Measurements from ENCODE around the gene RIT1.
"Not testable (repeated sequence)": the region's sequence is repeated elsewhere in the genome, so short reads cannot be mapped to it uniquely, and the experiment has no call there.

RIT1 gene

DNA sequence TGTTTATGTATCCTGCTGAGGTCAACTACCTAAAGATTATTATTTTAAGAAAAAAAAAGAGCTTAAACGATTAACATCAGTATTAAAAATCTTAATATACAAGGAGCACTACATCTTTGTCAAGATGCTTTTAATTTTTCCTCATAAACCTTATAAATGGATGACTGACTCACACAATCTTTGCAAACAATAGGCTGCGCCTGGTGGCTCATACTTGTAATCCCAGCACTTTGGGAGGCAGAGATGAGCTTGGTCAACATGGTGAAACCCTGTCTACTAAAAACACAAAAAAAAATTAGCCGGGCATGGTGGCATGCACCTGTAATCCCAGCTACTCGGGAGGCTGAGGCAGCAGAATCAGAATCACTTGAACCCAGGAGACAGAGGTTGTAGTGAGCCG, 21.3 kb upstream of the RIT1 start:
- no peak for DNase-seq

- DNase-seq, result no peak
Measured at GRCh38 chr1:155932081-155932480, 20.9 kb upstream of the RIT1 start.

- no peak for DNase-seq
Measured at GRCh38 chr1:155931332-155932038, 20.3 kb upstream of the RIT1 start.

DNA sequence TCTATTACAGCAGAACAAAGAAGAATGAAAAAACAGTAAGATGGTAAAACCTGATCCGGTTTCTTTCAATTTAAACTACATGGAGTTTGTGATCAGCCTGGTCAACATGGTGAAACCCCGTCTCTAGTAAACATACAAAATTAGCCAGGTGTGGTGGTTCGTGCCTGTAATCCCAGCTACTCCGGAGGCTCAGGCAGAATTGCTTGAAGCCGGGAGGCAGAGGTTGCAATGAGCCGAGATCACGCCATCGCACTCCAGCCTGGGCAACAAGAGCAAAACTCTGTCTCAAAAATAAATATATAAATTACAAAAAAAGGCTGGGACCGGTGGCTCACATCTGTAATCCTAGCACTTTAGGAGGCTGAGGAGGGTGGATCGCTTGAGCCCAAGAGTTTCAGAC, 19.6 kb upstream of the RIT1 start:
- DNase-seq, result not testable (repeated sequence)

DNA sequence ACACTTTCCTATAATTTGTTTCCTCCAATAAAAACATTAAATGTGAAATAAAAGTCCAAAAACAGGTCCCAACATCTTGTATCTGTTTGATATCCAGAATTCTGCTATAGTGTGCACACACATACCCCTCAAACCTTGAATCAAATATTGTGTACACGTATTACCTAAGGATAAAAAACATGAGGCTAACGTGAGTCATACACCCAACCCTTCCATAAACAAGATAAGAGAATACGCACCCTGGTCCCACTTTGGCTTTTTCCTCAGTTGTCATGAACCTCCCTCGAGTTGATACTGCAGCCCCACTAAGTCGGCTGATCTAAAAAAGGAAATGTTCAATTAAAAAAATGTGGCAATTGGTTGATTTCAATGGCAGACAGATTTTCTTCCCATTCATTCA, 17.9 kb upstream of the RIT1 start:
- no peak for DNase-seq

GRCh38 chr1:155925506-155925905, 14.4 kb upstream of the RIT1 start:
- no peak for DNase-seq

DNA sequence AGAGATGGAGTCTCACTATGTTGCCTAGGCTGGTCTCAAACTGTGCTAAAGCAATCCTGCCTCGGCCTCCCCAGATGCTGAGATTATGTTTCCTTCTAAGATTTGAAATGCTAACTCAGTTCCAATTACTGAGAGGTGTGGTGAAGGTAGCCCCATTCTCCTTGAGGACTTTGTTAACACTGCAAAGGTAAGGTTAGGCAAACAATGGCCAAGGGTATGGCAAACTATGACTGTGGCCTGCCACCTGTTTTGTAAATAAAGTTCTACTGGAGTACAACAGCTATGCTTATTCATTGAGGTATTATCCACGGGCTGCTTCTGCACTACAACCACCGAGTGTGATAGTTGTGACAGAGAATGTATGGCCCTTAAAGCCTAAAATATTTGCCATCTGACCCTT, 9.6 kb upstream of the RIT1 start:
- DNase-seq, result no peak

DNA sequence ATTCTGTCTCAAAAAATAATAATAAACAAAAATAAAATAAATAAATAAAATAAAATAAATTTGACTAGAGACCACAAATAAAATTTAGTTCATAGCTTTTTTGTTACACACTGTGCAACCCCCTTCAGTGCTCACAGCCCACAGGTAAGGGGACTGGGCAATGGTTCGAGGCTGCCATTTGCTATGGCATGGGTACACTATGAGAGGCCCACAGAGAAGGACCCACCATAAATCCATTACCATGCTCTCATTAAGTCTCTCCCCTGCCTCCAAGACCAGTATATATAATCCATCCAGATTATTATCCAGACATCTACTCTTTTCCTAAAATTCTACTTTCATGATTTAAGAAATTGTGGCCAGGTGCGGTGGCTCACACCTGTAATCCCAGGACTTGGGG, 8.7 kb upstream of the RIT1 start:
- no peak for DNase-seq

DNA sequence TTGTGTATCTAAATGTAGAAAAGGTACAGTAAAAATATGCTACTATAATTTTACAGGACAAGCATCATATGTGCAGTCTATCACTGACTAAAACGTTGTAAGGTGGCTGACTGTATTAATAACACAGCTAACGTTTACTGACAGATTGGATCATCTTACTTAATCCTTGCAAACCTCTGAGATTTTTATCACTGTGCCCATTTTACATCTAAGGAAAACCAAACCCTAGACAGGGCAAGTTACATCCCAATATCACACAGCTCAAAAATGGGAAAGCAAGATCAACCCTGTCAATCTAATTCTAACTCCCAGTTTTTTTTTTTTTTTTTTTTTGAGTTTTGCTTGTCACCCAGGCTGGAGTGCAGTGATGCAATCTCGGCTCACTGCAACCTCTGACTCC, 7.5 kb upstream of the RIT1 start:
- no peak for DNase-seq

GRCh38 chr1:155913969-155914757, 3.0 kb upstream of the RIT1 start:
- DNase-seq, result no peak

GRCh38 chr1:155912056-155912536, 947 bp upstream of the RIT1 start:
- no peak for DNase-seq

GRCh38 chr1:155910621-155911121, 478 bp downstream of the RIT1 start:
- DNase-seq, result no peak

GRCh38 chr1:155909894-155910293, 1.3 kb downstream of the RIT1 start:
- DNase-seq, result no peak

GRCh38 chr1:155904261-155904660, 6.9 kb downstream of the RIT1 start:
- DNase-seq, result no peak

- DNase-seq, result no peak
Measured at GRCh38 chr1:155900161-155900560, 11.0 kb downstream of the RIT1 start.

DNA sequence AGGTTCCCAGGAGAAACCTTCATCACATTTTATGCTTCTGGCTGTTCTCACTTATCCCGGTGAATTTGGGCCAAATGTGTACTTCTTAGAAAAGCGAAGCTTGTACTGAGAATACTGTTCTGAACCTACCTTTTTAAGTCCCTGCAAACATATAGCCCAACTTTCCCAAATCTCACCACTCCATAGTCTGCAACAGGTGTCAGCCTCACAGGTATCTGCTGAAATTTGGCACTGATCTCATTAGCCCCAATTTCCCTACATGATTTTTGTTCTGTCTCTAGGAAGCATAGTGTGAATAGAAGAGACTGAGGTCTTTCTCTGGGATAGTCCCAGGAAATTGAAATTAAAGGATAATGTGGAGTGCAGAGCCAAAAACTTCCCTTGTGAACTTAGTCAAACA, 11.5 kb downstream of the RIT1 start:
- DNase-seq, result no peak

DNA sequence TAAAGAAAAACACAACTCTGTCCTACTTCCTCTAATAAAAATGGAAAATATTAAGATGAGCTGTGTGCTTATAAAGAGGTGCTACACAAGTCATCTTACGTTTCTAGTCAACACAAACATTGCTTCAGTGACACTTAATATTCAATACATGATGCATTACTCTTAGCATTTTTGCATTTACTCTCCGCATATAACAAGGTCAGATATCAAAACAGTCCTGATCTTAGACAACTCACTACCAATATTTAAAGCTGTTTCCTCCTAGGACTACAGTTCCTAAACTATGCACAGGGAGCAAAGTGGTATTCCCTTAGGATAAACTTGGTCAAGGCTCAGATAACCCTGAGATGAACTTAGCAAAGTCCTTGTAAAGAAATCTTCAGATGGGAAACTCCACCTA, 12.3 kb downstream of the RIT1 start:
- no peak for DNase-seq

- DNase-seq, result no peak
Measured at GRCh38 chr1:155897746-155898145, 13.4 kb downstream of the RIT1 start.

DNA sequence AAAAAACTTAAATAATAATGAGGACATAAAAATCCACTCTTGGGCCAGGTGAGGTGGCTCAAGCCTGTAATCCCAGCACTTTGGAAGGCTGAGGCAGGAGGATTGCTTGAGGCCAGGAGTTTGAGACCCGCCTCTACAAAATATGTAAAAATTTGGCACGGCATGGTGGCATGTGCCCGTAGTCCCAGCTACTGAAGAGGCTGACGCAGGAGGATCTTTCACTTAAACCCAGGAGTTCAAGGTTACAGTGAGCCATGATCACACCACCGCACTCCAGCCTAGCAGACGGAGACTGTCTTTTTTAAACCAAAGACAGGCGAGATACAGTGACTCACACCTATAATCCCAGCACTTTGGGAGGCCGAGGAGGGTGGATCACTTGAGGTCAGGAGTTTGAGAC, 14.7 kb downstream of the RIT1 start:
- not testable (repeated sequence) for DNase-seq

- not testable (repeated sequence) for DNase-seq
Measured at GRCh38 chr1:155895617-155896016, 15.5 kb downstream of the RIT1 start.

- DNase-seq, result no peak
Measured at GRCh38 chr1:155893389-155894142, 17.6 kb downstream of the RIT1 start.

- no peak for DNase-seq
Measured at GRCh38 chr1:155892796-155893195, 18.4 kb downstream of the RIT1 start.

DNA sequence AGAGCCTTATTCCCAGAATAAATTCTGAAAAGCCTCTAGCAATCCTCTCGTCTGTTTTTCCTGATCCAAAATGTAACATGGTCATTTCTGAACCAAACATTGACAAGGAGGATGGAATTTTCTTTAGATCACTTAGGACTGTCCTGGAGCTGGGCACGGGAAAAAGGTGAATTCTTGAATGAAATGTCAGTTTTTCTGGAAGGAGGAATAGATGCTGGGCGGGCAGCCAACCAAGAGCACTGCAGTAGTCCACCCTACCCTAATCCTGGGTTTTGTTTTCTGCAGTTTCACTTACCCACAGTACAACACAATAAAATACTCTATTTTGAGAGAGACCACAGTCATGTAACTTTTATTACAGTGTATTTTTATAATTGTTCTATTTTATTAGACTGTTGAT, 20.9 kb downstream of the RIT1 start:
- DNase-seq, result no peak

GRCh38 chr1:155889566-155889965, 21.6 kb downstream of the RIT1 start:
- DNase-seq, result no peak

Data from activated CD4-positive, CD25-positive, alpha-beta regulatory T cell (primary cell).